Endodermal cell (in vitro differentiated cells): Measurements from ENCODE around the gene MOCS1. TPM values are rescaled to one million over a fixed set of nuclear protein-coding genes. Genes with fewer than 3 reads are reported as not detected.

Experiments used
- DNase-seq: peaks from one replicate; pipeline ENCODE4 v3.0.0-alpha.2; 2017
- H3K27ac ChIP-seq: 2 replicates; pipeline ENCODE4 v1.5.1; 2013; ENCODE audit warnings: mild to moderate bottlenecking, low read depth, low read length, moderate library complexity
- H3K27me3 ChIP-seq: 2 replicates; pipeline ENCODE4 v1.6.1; 2013; ENCODE audit warnings: mild to moderate bottlenecking, low read length, moderate library complexity; ENCODE audit not compliant: insufficient read depth, control insufficient read depth, poor library complexity, severe bottlenecking
- H3K36me3 ChIP-seq: 2 replicates; pipeline ENCODE4 v1.7.0; 2013; ENCODE audit warnings: mild to moderate bottlenecking, low read length, moderate library complexity; ENCODE audit not compliant: control insufficient read depth, insufficient read depth
- H3K4me1 ChIP-seq: one replicate; pipeline ENCODE4 v1.7.0; 2013; ENCODE audit warnings: low read length; ENCODE audit not compliant: control insufficient read depth, insufficient read depth
- H3K4me3 ChIP-seq: 2 replicates; pipeline ENCODE4 v1.5.1; 2013; ENCODE audit warnings: mild to moderate bottlenecking, low read length, moderate library complexity
- H3K9ac ChIP-seq: 2 replicates; pipeline ENCODE4 v1.6.1; 2013; ENCODE audit warnings: mild to moderate bottlenecking, low read length, moderate library complexity; ENCODE audit not compliant: poor library complexity, severe bottlenecking; ENCODE audit errors: extremely low read depth
- H3K9me3 ChIP-seq: 2 replicates; pipeline ENCODE4 v1.6.1; 2013; ENCODE audit warnings: mild to moderate bottlenecking, low read length, moderate library complexity; ENCODE audit not compliant: control insufficient read depth
- H3K27ac Mint-ChIP-seq: 2 replicates; pipeline ENCODE4 v1.8.0; 2020; ENCODE audit warnings: mixed read lengths
- H3K27me3 Mint-ChIP-seq: 2 replicates; pipeline ENCODE4 v1.8.0; 2021; ENCODE audit warnings: mild to moderate bottlenecking, mixed read lengths; ENCODE audit not compliant: insufficient read depth
- H3K36me3 Mint-ChIP-seq: 2 replicates; pipeline ENCODE4 v1.8.0; 2020; ENCODE audit warnings: low read depth, mixed read lengths
- H3K4me1 Mint-ChIP-seq: 2 replicates; pipeline ENCODE4 v1.8.0; 2020; ENCODE audit warnings: mixed read lengths
- H3K4me3 Mint-ChIP-seq: 2 replicates; pipeline ENCODE4 v1.8.0; 2020; ENCODE audit warnings: mild to moderate bottlenecking, moderate library complexity, mixed read lengths
- H3K9me3 Mint-ChIP-seq: 2 replicates; pipeline ENCODE4 v1.8.0; 2020; ENCODE audit warnings: mild to moderate bottlenecking, mixed read lengths
- CTCF ChIP-seq: fragments of 200-600 bp; sonication (generic); conservative IDR thresholded peaks from 2 replicates; pipeline ENCODE4 v1.5.0; 2021; ENCODE audit warnings: antibody characterized with exemption, mild to moderate bottlenecking
- WGBS, 2 experiments: methylation state at CpG; one replicate each; pipeline versions ENCODE4 v1.1.5 to v1.1.7; 2013; ENCODE audit warnings: missing lambda C conversion rate in 2 of 2, mixed read lengths in 1 of 2; ENCODE audit not compliant: insufficient coverage in 1 of 2, insufficient read length in 1 of 2; 5-methylcytosine and 5-hydroxymethylcytosine counted together
- total RNA-seq, 2 donors: library from RNA; stranded (reverse); fragmentation: NEBNext Ultra II Directional in 1 of 2; extraction: Animal tissue kit (Norgen Biotek cat#: 25700) in 1 of 2; gene quantifications; 2 replicates in 1 of 2; 3 replicates in 1 of 2; pipeline ENCODE4 v1.2.1, GENCODE V29; 2021

Gene MOCS1
- total RNA-seq, 2 donors from 2014 or later: 8.7 to 11.3 TPM

- no peaks in the 10 kb centered on the region for H3K36me3 ChIP-seq
- no peak overlapping the region for H3K4me3 ChIP-seq
- no peak for TF ChIP-seq CTCF
- no peaks in the 10 kb centered on the region for H3K9me3 ChIP-seq
- peaks cover 5% of the 10 kb centered on the region for H3K27me3 ChIP-seq
- H3K27ac ChIP-seq: no peak overlapping the region
- Mint-ChIP-seq H3K4me3 (no peak overlapping the region), H3K27me3 (peaks cover 2% of the 10 kb centered on the region), H3K36me3 (no peaks in the 10 kb centered on the region), H3K27ac (no peak overlapping the region), H3K9me3 (no peaks in the 10 kb centered on the region), H3K4me1 (no peaks in the 10 kb centered on the region)
- no peak overlapping the region for H3K9ac ChIP-seq
- DNase-seq: no peak
- 72 to 88% methylated on average over 2 of the region's 3 CpGs for WGBS, 2 experiments
- no peaks in the 10 kb centered on the region for H3K4me1 ChIP-seq
These were observed 57.4 kb downstream of the MOCS1 start for GRCh38 chr6:39876826-39877225.

GRCh38 chr6:39876111-39876510 lies 58.2 kb downstream of the MOCS1 start:
- Mint-ChIP-seq H3K4me1 (no peaks in the 10 kb centered on the region), H3K27me3 (peaks cover 2% of the 10 kb centered on the region), H3K36me3 (no peaks in the 10 kb centered on the region), H3K27ac (no peak overlapping the region), H3K9me3 (no peaks in the 10 kb centered on the region), H3K4me3 (no peak overlapping the region)
- no peak overlapping the region for H3K4me3 ChIP-seq
- peaks cover 5% of the 10 kb centered on the region for H3K27me3 ChIP-seq
- no peaks in the 10 kb centered on the region for H3K9me3 ChIP-seq
- no peak overlapping the region for H3K9ac ChIP-seq
- H3K27ac ChIP-seq: no peak overlapping the region
- no peak for TF ChIP-seq CTCF
- DNase-seq: no peak
- H3K4me1 ChIP-seq: no peaks in the 10 kb centered on the region
- no peaks in the 10 kb centered on the region for H3K36me3 ChIP-seq

GRCh38 chr6:39873439-39873838 lies 60.8 kb downstream of the MOCS1 start:
- peaks cover 12% of the 10 kb centered on the region for H3K27me3 ChIP-seq
- no peaks in the 10 kb centered on the region for H3K36me3 Mint-ChIP-seq
- H3K4me1 ChIP-seq: no peaks in the 10 kb centered on the region
- no peak overlapping the region for H3K4me3 ChIP-seq
- H3K27me3 Mint-ChIP-seq: peaks cover 17% of the 10 kb centered on the region
- H3K4me1 Mint-ChIP-seq: no peaks in the 10 kb centered on the region
- no peak for TF ChIP-seq CTCF
- H3K27ac Mint-ChIP-seq: no peak overlapping the region
- H3K9me3 Mint-ChIP-seq: no peaks in the 10 kb centered on the region
- H3K36me3 ChIP-seq: no peaks in the 10 kb centered on the region
- H3K9ac ChIP-seq: no peak overlapping the region
- no peaks in the 10 kb centered on the region for H3K9me3 ChIP-seq
- no peak overlapping the region for H3K4me3 Mint-ChIP-seq
- WGBS, 2 experiments: 86 to 93% methylated on average over 1 to 3 of the region's 3 CpGs
- DNase-seq: no peak
- H3K27ac ChIP-seq: no peak overlapping the region
